Measurements from ENCODE around the gene TREH. TPM values are rescaled to one million over a fixed set of nuclear protein-coding genes. Genes with fewer than 3 reads are reported as not detected.

TREH gene
- total RNA-seq, 1 experiment from 2014 or later = 0.05 TPM

DNA sequence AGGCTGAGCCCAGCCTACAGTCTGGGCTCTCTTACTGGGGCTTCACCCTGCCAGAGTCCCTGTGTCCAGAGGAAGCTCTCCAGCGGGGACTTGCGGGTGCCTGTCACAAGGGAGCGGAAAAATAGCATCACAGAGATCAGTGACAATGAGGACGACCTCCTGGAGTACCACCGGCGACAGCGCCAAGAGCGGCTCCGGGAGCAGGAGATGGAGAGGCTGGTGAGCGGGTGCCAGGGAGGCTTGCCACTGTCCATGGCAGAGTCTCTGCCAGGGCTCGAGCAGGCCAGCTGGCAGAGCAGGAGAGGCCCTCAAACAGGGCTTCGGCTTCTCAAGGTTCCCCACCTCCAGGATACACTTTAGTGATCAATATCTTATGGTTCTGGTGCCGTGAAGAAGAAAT is 51.0 kb downstream of the TREH start:
- intact Hi-C loops (cut with micrococcal nuclease; ENCODE audit: unreplicated experiment) = no loop called here
- Histone ChIP-seq H3K4me3 (ENCODE audit: low read depth in 2 of 2, low read length in 2 of 2) (no peak overlapping the region), H3K27ac (ENCODE audit: low read length) (no peak overlapping the region), H3K27me3 (ENCODE audit: control insufficient read depth, insufficient read depth, low read length) (no peaks in the 10 kb centered on the region), H3K9me3 (ENCODE audit: control insufficient read depth, insufficient read depth, low read depth, low read length) (no peaks in the 10 kb centered on the region), H3K36me3 (ENCODE audit: control insufficient read depth, insufficient read depth, low read length) (0 out of 2 replicates have a peak, but pooled peaks cover 9% of the 10 kb centered on the region), H3K4me1 (ENCODE audit: control insufficient read depth, insufficient read depth, low read length) (no peaks in the 10 kb centered on the region; the same call in 1 of the 2 replicates)
- no peak for DNase-seq (ENCODE audit: low read depth, low spot score)
- no peak for ATAC-seq
- CTCF ChIA-PET = interaction anchor here (0.6 kb wide), 1 partner anchor 311 kb away, joined by 8 read pairs; no protein-coding TSS in a partner anchor
- POLR2A ChIA-PET = no interaction called here
- BruUV-seq (replicated peaks) = no TSS peak
- in situ Hi-C loops (cut with HindIII; ENCODE audit: low pct_unique_long_range_greater_than_20kb, low sequenced_read_pairs) = no loop called here
- TF ChIP-seq SIN3A (IDR thresholded peaks at IDR 0.05; ENCODE audit: borderline replicate concordance, insufficient read depth, low read depth, low read length) = no peak
- TF ChIP-seq CTCF (IDR thresholded peaks at IDR 0.05) = no peak
- no peak for TF ChIP-seq TCF7L2 (IDR thresholded peaks at IDR 0.05; ENCODE audit: low read depth, low read length)
- no peak for TF ChIP-seq REST (IDR thresholded peaks at IDR 0.05; ENCODE audit: insufficient read depth in 1 of 2, low read depth in 2 of 2, low read length in 1 of 2)
- TF ChIP-seq POLR2AphosphoS5 (IDR thresholded peaks at IDR 0.05; ENCODE audit: low read depth, low read length) = no peak

GRCh38 chr11:118628031-118628430 is 51.4 kb downstream of the TREH start:
- POLR2A ChIA-PET = no interaction called here
- H3K4me1 ChIP-seq (ENCODE audit: control insufficient read depth, insufficient read depth, low read length) = peaks cover 4% of the 10 kb centered on the region
- H3K9me3 ChIP-seq (ENCODE audit: control insufficient read depth, insufficient read depth, low read depth, low read length) = no peaks in the 10 kb centered on the region
- TF ChIP-seq TCF7L2 (IDR thresholded peaks at IDR 0.05; ENCODE audit: low read depth, low read length) (no peak), CTCF (IDR thresholded peaks at IDR 0.05) (no peak), POLR2AphosphoS5 (IDR thresholded peaks at IDR 0.05; ENCODE audit: low read depth, low read length) (no peak), REST (IDR thresholded peaks at IDR 0.05; ENCODE audit: insufficient read depth in 1 of 2, low read depth in 2 of 2, low read length in 1 of 2) (no peak), SIN3A (IDR thresholded peaks at IDR 0.05; ENCODE audit: borderline replicate concordance, insufficient read depth, low read depth, low read length) (no peak)
- DNase-seq (ENCODE audit: low read depth, low spot score) (no peak), ATAC-seq (no peak)
- CTCF ChIA-PET = interaction anchor here (0.6 to 0.7 kb wide), 2 partner anchors 13 to 312 kb away, joined by 4 to 8 read pairs; no protein-coding TSS in a partner anchor
- in situ Hi-C loops (cut with HindIII; ENCODE audit: low pct_unique_long_range_greater_than_20kb, low sequenced_read_pairs) (no loop called here), intact Hi-C loops (cut with micrococcal nuclease; ENCODE audit: unreplicated experiment) (no loop called here)
- 0 out of 2 replicates have a peak, but pooled peaks cover 9% of the 10 kb centered on the region for H3K36me3 ChIP-seq (ENCODE audit: control insufficient read depth, insufficient read depth, low read length)
- no peaks in the 10 kb centered on the region for H3K27me3 ChIP-seq (ENCODE audit: control insufficient read depth, insufficient read depth, low read length)
- no peak overlapping the region for H3K27ac ChIP-seq (ENCODE audit: low read length)
- no peak overlapping the region for H3K4me3 ChIP-seq (ENCODE audit: low read depth in 2 of 2, low read length in 2 of 2)
- BruUV-seq (replicated peaks) = no TSS peak
